HG03354 (cell line): ENCODE results near the gene GORAB.

Experiments
- ATAC-seq: cut with Tn5 transposase; IDR thresholded peaks from one replicate; pipeline ENCODE4 v1.9.1; 2021; ENCODE audit warnings: mild to moderate bottlenecking; ENCODE audit not compliant: unreplicated experiment, poor library complexity, severe bottlenecking

Gene GORAB

DNA sequence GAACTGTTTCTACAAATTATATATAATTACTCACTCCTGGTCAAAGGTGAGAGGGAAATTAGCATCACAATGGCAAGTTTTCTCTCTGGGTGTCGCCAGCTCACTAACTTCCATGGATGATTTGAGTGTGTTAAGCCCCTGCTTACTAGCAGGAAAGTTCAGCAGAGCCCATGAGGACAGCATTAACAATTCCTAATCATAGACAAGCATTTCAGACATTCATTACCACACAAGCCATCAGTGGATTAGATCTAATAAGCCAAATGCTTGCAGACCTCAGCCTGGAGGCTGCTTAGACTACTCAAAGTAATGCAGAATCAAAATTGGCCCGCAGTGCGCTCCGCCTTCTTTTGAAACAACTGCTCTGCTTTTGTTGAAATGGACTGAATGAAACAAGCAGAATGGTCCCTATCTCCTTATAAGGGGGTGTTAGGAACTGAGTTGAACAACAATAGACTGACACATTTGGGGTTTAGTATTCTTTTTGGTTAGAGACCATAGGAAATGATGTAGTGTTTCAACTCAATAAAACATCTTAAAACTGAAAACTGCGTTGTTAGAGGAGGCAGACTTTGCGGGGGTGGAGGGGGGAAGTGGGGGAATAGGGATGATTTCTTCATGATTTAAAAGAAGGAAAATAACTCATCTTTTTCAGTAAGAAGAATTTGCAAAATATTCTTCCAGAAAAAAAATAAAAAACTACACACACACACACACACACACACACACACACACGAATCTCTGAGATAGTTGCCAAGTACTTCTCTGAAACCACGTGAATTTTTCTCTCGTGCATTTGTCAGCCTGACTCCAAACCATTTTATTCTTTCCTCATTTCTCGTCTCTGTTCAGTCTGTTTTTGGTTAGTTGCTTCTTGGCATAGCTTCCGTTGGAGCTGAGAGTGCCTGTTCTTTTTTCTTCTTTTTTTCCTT is 54.6 kb downstream of the GORAB start:
- no peak for ATAC-seq

DNA sequence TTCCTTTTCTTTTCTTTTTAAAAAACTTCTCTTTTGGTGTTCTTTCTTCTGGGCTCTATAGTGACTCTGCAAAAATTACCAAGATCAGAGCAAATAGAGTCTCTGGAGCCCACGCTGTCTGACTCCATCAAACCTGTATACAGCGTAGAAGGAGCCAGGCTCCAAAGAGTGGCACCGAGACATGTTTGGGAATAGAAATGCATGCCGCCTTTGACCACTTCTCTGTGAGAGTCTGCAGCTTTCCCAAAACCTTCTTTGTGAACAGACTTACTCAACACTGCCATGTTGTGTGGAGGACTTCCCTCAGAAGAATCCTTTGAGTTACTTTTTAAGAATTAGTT is 55.3 kb downstream of the GORAB start:
- no peak for ATAC-seq

DNA sequence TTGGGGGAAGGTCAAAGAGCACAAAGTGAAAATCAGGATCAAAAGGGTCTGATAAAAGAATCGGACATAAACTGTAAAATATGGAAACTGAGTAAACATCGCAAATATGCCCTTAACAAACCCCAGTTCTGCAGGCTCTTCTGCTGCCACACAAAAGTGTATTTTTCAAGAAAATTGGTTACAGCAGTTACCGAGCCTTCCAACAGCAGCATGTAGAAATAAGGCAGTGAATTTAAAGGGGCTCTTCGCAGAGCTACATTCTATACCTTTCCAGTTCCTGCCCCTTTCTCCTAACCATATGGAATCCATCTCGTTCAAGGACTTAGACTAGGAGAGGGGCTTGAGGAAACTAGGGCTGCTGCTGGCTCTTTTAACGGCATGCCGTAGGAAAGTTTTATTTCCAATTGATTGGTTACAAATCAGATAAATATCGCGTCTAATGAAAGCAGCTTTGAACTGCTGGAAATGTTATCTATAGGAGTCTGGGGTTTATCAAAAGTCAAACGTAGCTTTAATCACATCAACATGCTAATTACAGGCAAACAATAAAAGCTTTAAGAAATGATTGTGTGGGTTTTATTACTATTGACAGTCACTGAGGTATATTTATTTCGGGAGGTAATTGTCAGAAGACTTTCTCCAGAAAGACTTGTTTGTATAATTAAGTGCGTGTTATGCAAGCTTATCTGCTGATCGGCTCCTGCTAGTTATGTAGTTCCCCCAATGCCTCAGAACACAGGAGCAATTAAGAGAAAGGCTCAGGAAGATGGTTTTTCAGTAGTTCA is 59.1 kb downstream of the GORAB start:
- no peak for ATAC-seq

DNA sequence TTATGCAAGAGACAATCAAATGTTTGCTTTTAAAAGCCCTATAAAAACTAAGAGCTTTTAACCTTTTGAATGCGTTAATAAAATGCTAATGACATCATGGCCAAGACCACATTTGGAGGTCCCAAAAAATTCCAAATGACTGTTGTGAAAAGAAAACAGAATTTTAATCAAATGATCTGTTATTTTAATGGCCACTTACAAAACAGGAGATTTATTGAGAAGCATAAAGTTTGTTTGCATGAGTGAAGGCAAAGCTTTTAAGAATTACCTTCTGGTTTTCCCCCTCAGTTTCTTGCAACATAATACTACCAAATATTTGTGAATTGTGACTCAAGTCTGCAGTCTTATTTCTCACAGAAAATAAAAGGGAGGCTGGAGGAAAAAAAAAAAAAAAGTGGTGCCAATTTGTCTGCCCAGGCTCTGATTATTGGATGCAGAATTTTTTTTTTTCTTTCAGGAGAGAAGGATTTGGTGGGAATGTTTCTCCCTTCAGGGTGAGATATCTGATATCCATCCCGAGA is 60.7 kb downstream of the GORAB start:
- ATAC-seq: no peak

DNA sequence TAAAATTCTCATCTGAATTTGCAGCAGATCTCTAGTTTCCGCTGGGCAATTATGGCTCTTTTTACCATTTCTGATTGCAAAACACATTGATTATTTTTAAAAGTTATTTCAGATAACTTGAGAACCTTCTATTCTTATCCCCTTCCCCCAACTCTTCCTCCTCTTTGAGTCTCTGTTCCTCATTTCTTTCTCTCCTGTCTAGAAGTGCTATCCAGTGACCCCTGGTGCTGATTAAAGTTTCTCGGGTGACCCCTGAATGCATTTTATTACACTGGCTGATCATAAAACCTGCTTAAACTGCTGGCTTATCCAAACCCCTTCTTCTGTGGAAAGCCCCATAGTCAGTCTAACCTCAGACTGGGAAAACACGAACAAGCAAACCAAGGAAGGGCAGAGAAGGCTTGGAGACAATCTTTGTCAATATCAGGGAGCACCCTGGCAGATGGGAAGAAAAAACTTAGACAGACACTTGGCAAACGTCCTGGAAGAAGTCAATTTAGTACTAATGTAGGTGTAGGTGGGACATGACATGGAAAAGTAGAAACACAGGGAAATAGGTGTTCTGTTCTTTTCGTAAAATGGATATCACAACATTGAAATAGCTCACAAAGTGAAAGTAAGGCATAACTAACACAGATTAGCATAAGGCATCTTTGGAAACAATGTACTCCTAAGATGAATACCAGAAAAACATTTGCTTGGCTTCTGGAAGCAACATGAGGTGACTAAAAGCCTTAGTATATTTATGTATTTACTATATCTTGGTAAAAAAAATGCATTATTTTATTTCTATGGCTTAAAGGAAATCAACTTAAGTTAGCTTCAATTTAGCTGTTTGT is 61.4 kb downstream of the GORAB start:
- no peak for ATAC-seq

DNA sequence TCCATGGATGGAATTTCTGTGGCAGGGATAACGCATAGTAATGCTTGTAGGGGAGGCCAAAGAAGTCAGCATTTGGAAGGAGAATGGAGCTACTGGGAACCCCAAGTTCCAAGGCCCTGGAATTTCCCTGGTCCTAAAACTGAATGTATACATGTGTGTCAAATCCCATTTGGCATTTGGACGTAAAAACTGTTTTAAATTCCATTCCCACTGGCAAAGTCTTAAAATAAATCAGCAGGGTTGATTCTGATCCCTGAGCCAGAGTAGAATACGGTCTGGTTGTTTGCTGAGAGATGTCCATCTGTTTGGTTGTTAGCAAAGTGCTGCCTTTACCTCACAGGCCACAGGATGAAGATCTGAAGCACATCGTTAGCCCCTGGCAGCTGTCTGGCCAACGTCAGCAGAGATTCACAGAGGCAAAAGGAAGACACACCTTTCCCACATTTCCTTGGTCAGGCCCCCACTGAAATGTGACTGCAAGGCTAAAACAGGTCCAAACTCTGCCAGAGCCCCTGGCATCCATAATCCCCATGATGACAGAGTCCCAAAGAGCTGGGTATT is 62.2 kb downstream of the GORAB start:
- ATAC-seq: no peak

DNA sequence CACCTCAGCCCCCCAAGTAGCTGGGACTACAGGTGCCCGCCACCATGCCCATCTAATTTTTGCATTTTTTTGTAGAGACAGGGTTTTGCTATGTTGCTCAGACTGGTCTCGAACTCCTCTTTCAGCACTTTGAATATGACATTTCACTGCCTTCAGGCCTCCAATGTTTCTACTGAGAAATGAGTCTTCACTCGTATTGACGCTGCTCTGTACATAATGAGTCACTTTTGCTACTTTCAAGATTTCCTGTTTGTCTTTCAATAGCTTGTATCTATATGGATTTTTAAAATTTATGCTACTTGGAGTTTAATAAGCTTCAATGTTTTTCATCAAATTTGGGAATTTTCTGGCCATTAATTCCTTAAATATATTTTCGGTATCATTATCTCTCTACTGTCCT is 64.7 kb downstream of the GORAB start:
- ATAC-seq: no peak

DNA sequence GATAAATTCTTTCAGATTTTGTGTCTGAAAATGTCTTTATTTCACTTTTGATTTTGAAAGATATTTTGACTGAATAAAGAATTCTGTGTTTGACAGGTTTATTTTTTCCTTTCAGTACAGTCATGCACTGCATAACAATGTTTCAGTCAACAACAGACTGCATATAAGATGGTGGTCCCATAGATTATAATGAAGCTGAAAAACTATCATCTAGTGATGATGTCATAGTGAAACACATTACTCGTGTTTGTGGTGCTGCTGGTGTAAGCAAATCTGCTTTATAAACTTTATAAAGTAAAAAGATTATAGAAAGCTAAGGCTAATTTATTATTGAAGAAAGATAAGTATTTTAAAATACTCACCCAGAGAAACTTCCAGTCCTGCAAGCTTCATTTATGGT is 66.7 kb downstream of the GORAB start:
- no peak for ATAC-seq

DNA sequence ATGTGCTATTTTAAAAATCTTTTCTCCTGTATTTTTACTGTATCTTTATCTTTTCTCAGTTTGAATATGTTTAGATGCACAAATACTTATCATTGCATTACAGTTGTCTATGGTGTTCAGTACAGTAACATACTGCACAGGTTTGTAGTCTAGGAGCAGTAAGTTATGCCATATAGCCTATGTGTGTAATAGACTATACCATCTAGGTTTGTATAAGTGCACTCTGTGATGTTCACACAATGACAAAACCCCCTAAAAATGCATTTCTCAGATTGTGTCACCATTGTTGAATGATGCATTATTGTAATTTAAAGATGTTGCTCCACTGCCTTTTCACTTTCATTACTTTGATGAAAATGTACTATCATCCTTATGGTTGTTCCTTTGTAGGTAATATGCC is 67.1 kb downstream of the GORAB start:
- no peak for ATAC-seq

DNA sequence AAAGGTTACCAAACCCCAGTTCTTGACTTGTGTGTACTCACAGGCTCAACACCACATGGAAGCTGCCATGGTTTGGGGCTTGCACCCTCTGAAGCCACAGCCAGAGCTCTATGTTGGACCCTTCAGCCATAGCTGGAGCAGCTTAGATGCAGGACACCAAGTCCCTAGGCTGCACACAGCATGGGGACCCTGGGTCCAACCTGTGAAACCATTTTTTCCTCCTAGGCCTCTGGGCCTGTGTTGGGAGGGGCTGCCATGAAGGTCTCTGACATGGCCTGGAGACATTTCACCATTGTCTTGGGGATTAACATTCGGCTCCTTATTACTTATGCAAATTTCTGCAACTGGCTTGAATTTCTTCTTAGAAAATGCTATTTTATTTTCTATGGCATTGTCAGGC is 69.9 kb downstream of the GORAB start:
- no peak for ATAC-seq
